Measurements from ENCODE around the gene NRSN2. TPM values are rescaled to one million over a fixed set of nuclear protein-coding genes. Genes with fewer than 3 reads are reported as not detected.

Gene NRSN2
- total and polyA plus RNA-seq, 2 of the 4 experiments (the other 2 are of a cell fraction) = 9.9 to 101 TPM

- intact Hi-C loops (cut with micrococcal nuclease) = loop anchor here (2.0 kb wide), 1 partner anchor 13 kb away; the partner anchor contains the start of gene ZCCHC3
- Histone ChIP-seq H3K9ac (ENCODE audit: low read depth, low read length) (peak overlapping the region; percentile 44), H3K18ac (ENCODE audit: low read depth, low read length) (peak overlapping the region; percentile 82), H3K36me3 (ENCODE audit: control insufficient read depth, insufficient read depth, low read length) (no peaks in the 10 kb centered on the region), H3K14ac (replicated peaks; ENCODE audit: low read depth, low read length) (peak overlapping the region; percentile 95), H3K23ac (ENCODE audit: low read depth, low read length) (peak overlapping the region; percentile 95), H4K5ac (ENCODE audit: low read depth, low read length) (peak overlapping the region; percentile 87), H2BK120ac (ENCODE audit: low read depth, low read length) (peak overlapping the region; percentile 93), H2BK20ac (ENCODE audit: low read depth, low read length) (peak overlapping the region; percentile 75), H4K91ac (ENCODE audit: insufficient read depth, low read depth, low read length) (peak overlapping the region; percentile 88), H3K79me1 (ENCODE audit: low read depth in 1 of 2, low read length in 2 of 2) (peaks cover 0 to 4% of the 10 kb centered on the region in 2 experiments; a peak in 1 of 4 replicates), H4K8ac (ENCODE audit: low read depth in 2 of 2, low read length in 2 of 2) (peak overlapping the region; percentile 45 to 85), H4K20me1 (ENCODE audit: insufficient read depth, low read length) (no peaks in the 10 kb centered on the region), H2BK15ac (ENCODE audit: low read depth, low read length) (peak overlapping the region; percentile 61; the same call in 2 of the 3 replicates), H2AFZ (replicated peaks; ENCODE audit: low read length, poor library complexity) (peak overlapping the region; percentile 85), H3K56ac (ENCODE audit: extremely low read depth, insufficient read depth, low read length) (peak overlapping the region; percentile 75), H3K4me2 (ENCODE audit: low read depth, low read length) (peak overlapping the region; percentile 88), H3K4me3 (ENCODE audit: insufficient read depth, low read depth, low read length) (peak overlapping the region; percentile 41), H2AK5ac (ENCODE audit: low read depth, low read length) (peak overlapping the region; percentile 9), H3K27ac (ENCODE audit: insufficient read depth, low read length) (peak overlapping the region; percentile 82), H3K4ac (ENCODE audit: low read depth, low read length) (peak overlapping the region; percentile 94), H2BK5ac (ENCODE audit: low read depth, low read length, poor library complexity, severe bottlenecking) (peak overlapping the region; percentile 94), H3K9me1 (ENCODE audit: insufficient read depth, low read length) (peaks cover 7% of the 10 kb centered on the region; the same call in 1 of the 2 replicates), H3K9me3 (ENCODE audit: control insufficient read depth, insufficient read depth, low read length) (no peaks in the 10 kb centered on the region), H3K4me1 (ENCODE audit: control insufficient read depth, insufficient read depth, low read length) (peaks cover 9% of the 10 kb centered on the region), H2AK9ac (replicated peaks; ENCODE audit: low read depth, low read length, poor library complexity) (peak overlapping the region; percentile 70), H3K27me3 (ENCODE audit: control insufficient read depth, insufficient read depth, low read length) (no peaks in the 10 kb centered on the region)
- dilution Hi-C loops (cut with HindIII; ENCODE audit: low sequenced_read_pairs, unreplicated experiment) = no loop called here
- 0% methylated on average over 10 of the region's 31 CpGs; no CpG with 5 or more reads in 1 of the 2 experiments for WGBS, 2 experiments (ENCODE audit: extremely low coverage in 2 of 2, insufficient read length in 1 of 2)
- TF ChIP-seq POLR2A (IDR thresholded peaks at IDR 0.05; ENCODE audit: low read depth, low read length) (peak; percentile 31; the same call in 1 of the 2 replicates), RAD21 (IDR thresholded peaks at IDR 0.05; ENCODE audit: low read length) (no peak), USF2 (IDR thresholded peaks at IDR 0.05; ENCODE audit: low read depth, low read length) (peak; percentile 66), RFX5 (IDR thresholded peaks at IDR 0.05; ENCODE audit: low read depth, low read length) (peak; percentile 43; the same call in 1 of the 2 replicates), CHD1 (IDR thresholded peaks at IDR 0.05; ENCODE audit: low read depth, low read length) (no peak), MAZ (IDR thresholded peaks at IDR 0.05; ENCODE audit: borderline replicate concordance, low read depth, low read length) (peak; percentile 87), RCOR1 (IDR thresholded peaks at IDR 0.05; ENCODE audit: insufficient replicate concordance, low read length) (no peak), NFE2L2 (IDR thresholded peaks at IDR 0.05; ENCODE audit: low read depth, low read length) (no peak), CTCF (conservative IDR thresholded peaks at IDR 0.05; ENCODE audit: low read depth, low read length) (no peak), BHLHE40 (IDR thresholded peaks at IDR 0.05; ENCODE audit: low read depth, low read length) (peak; percentile 83; the same call in 1 of the 2 replicates)
- ATAC-seq (ENCODE audit: low read depth) = peak; percentile 99
- no TSS peak for BruUV-seq (replicated peaks)
- ChIA-PET POLR2A (ENCODE audit: unreplicated experiment) (interaction anchor here (1.1 kb wide), 1 partner anchor 12 kb away, joined by 5 read pairs; no protein-coding TSS in a partner anchor), CTCF (interaction anchor here (0.6 to 0.8 kb wide), 2 partner anchors 11 to 29 kb away, joined by 3 to 7 read pairs; no protein-coding TSS in a partner anchor)
- peak; percentile 99 for DNase-seq
- in situ Hi-C loops (cut with MboI; ENCODE audit: low sequenced_read_pairs) = no loop called here
Observed at GRCh38 chr20:309841-310644, 36.9 kb upstream of the NRSN2 start.

Measured in IMR-90 (cell line).